HG02588 (cell line): ENCODE data around the gene MAST2.
"Not testable (repeated sequence)": the region's sequence is repeated elsewhere in the genome, so short reads cannot be mapped to it uniquely, and the experiment has no call there.

Experiments used
- ATAC-seq: cut with Tn5 transposase; IDR thresholded peaks from one replicate; pipeline ENCODE4 v1.9.1; 2021; ENCODE audit warnings: mild to moderate bottlenecking, moderate library complexity; ENCODE audit not compliant: unreplicated experiment

MAST2 gene

GRCh38 chr1:46056325-46056724 lies 252.9 kb downstream of the MAST2 start:
- no peak for ATAC-seq

DNA sequence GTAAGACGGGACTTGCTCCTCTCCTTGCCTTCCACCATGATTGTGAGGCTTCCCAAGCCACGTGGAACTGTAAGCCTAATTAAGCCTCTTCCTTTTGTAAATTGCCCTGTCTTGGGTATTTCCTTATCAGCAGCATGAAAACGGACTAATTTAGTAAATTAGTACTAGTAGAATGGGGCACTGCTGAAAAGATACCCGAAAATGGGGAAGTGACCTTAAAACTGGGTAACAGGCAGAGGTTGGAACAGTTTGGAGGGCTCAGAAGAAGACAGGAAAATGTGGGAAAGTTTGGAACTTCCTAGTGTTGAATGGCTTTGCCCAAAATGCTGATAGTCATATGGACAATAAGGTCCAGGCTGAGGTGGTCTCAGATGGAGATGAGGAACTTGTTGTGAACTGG lies 253.8 kb downstream of the MAST2 start:
- not testable (repeated sequence) for ATAC-seq

- no peak for ATAC-seq
Measured at GRCh38 chr1:46057781-46058180, 254.4 kb downstream of the MAST2 start.

- no peak for ATAC-seq
Measured at GRCh38 chr1:46058936-46059335, 255.5 kb downstream of the MAST2 start.

DNA sequence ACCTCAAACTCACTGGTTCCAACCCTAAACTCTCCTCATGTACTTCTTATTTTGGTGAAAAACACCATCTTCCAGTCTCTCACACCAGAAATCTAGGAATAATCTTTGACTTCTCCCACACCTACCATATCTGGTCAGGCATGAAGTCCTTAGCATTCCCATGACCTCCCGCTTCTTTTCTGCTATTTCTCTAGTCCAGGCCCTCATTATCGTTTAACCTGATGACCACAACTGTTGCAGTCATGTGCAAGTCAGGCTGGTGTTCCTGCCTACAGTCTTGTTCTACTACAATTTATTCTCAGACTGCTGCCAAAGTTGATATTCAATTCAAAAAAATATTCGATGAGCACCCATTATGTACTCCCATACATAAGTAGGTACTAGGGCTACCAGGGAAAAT lies 257.7 kb downstream of the MAST2 start:
- no peak for ATAC-seq

GRCh38 chr1:46062651-46063319 lies 259.4 kb downstream of the MAST2 start:
- peak; percentile 53 for ATAC-seq

DNA sequence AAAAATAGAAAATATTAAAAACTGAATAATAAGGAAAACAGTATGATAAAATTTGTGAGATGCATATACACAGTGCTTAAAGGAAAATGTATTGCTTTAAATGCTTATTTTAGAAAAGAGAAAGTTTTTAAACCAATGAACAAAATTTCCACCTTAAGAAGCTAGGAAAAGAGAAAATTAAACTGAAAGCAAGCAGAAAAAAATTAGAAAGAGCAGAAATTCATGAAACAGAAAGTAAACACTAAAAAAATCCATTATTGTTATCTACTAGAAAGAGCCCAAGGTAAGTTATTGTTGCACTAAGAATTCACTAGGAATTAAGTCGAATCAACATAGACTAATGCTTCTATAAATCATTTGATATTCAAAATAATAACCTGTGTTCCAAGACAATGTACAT lies 261.3 kb downstream of the MAST2 start:
- ATAC-seq: no peak

DNA sequence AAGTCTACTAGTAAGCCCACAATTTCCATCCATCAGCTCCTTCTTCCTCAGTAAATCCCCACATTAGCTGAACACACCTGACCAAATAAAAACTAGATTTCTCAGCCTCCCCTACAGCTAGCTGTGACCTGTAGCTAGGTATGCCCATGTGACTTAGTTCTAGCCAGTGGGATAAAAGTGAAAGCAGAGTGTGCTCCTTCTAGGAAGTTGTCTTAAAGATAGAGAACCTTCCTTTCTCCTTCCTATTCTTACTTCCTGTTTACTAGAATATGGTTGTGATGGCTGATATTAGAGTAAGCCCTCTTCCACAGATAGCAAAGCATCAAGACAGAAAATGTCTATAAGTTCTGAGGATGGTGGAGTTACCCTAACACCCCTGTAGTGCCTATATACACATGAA lies 262.0 kb downstream of the MAST2 start:
- ATAC-seq: no peak

GRCh38 chr1:46067652-46068051 lies 264.2 kb downstream of the MAST2 start:
- ATAC-seq: no peak

- no peak for ATAC-seq
Measured at GRCh38 chr1:46068525-46068924, 265.1 kb downstream of the MAST2 start.

GRCh38 chr1:46070164-46070814 lies 266.9 kb downstream of the MAST2 start:
- no peak for ATAC-seq

- no peak for ATAC-seq
Measured at GRCh38 chr1:46072975-46073374, 269.6 kb downstream of the MAST2 start.

DNA sequence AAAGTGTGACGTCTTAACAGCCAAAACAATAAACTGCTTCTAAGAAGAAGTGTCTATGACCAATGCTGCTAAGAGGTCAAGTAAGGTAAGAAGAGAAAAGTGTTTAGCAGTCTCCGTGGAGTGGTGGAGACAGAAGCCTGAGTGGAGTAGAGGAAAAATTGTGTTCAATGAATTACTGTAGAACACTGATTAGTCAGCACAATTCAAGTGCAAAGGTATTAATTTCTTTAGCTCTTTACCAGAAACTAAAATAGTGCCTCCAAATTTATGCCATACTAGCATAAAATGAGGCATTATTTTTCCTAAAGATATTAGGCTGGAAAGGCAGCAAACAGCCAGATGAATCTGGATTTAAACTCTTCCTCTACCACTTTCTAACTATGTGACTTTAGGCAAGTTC lies 272.9 kb downstream of the MAST2 start:
- ATAC-seq: no peak

- ATAC-seq: no peak
Measured at GRCh38 chr1:46077644-46078043, 274.2 kb downstream of the MAST2 start.

GRCh38 chr1:46080257-46080656 lies 276.8 kb downstream of the MAST2 start:
- no peak for ATAC-seq

GRCh38 chr1:46081206-46081605 lies 277.8 kb downstream of the MAST2 start:
- no peak for ATAC-seq

GRCh38 chr1:46081619-46082018 lies 278.2 kb downstream of the MAST2 start:
- no peak for ATAC-seq

DNA sequence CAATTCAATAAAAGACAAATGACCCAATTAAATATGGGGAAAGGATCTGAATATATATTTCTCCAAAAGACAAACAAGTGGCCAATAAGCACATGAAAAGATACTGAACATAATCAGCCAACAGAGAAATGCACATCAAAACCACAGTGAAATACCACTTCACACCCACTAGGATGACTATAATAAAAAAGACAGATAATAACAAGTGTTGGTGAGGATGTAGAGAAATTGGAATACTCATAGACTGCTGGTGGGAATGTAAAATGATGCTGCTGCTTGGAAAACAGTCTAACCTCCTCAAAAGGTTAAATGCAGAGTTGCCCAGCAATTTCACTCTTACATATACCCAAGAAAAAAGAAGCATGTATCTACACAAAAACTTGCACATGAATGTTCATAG lies 280.2 kb downstream of the MAST2 start:
- no peak for ATAC-seq

DNA sequence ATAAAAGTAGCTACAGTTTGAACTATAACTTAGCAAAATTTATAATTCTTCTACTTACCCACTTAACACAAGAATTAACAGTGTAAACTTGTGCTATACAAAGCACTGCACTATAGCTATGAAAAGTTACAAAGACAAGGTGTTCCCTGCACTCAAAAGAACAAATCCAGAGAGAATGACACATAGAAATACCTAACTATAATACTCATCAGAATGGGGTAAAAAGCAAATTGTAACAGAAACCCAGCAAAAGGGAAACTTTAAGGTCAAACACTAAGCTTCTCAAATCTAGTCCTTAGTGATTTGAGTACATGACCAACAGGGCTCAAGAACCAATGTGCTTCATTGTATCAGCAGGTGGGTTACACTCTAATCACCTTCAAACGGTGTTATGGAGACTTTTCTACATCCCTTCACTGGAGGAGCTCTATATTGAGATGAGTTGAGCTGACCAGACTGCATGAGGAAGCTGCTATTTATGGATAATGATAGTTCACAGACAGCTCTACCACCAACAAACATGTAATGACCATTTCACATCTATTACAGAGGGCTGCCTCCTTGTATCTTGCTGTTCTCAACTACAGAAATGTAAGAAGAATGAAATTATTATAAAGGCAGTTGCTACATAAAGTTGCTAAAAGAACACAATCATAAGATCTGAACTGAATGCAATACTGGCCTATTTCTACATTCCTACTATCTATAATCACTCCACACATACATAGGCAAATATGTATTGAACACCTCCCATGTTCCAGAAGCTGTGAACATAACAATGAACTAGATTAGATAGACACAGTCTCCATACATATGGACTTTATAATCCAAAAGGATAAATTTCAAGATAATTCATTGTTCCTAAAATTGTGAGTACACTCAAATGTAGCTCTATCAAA lies 281.4 kb downstream of the MAST2 start:
- ATAC-seq: no peak
